Activated CD4-positive, alpha-beta memory T cell treated with anti-CD3 and anti-CD28 coated beads for 36 hours (primary cell): Measurements from ENCODE around the gene MAN2B2. TPM values are rescaled to one million over a fixed set of nuclear protein-coding genes. Genes with fewer than 3 reads are reported as not detected.
"Not testable (repeated sequence)": the region's sequence is repeated elsewhere in the genome, so short reads cannot be mapped to it uniquely, and the experiment has no call there.

Source experiments
- CTCF ChIA-PET: fragments of 350-600 bp; sonication (Branson Sonifier 250); formaldehyde crosslinking; loops from one replicate; lab custom pipeline; 2021; ENCODE audit warnings: antibody characterized with exemption, inconsistent platforms; lab: Charles Lee
- POLR2A ChIA-PET: fragments of 350-600 bp; sonication (Branson Sonifier 250); formaldehyde crosslinking; loops from one replicate; lab custom pipeline; 2021; ENCODE audit warnings: antibody characterized with exemption; lab: Charles Lee
- DNase-seq: peaks from one replicate; pipeline ENCODE4 v3.0.0-alpha.2; 2020
- H3K27ac Mint-ChIP-seq: one replicate; pipeline ENCODE4 v1.8.0; 2021; ENCODE audit warnings: mixed read lengths
- H3K27me3 Mint-ChIP-seq: one replicate; pipeline ENCODE4 v1.8.0; 2021; ENCODE audit warnings: mixed read lengths
- H3K36me3 Mint-ChIP-seq: one replicate; pipeline ENCODE4 v1.8.0; 2021; ENCODE audit warnings: mixed read lengths
- H3K4me1 Mint-ChIP-seq: one replicate; pipeline ENCODE4 v1.8.0; 2021; ENCODE audit warnings: low read depth, mixed read lengths
- H3K4me3 Mint-ChIP-seq: one replicate; pipeline ENCODE4 v1.8.0; 2021; ENCODE audit warnings: mild to moderate bottlenecking, mixed read lengths
- H3K9me3 Mint-ChIP-seq: one replicate; pipeline ENCODE4 v1.8.0; 2021; ENCODE audit warnings: mixed read lengths
- intact Hi-C: fragments of 100-400 bp; cut with micrococcal nuclease; formaldehyde crosslinking; loops from one replicate; pipeline ENCODE4 v1.15.1; 2023
- total RNA-seq, 2 experiments: library from RNA; stranded (reverse); gene quantifications; one replicate each; pipeline ENCODE4 v1.2.3, GENCODE V29; 2021

MAN2B2 gene
- total RNA-seq, 2 experiments from 2014 or later, result 16.5 to 18.0 TPM

DNA sequence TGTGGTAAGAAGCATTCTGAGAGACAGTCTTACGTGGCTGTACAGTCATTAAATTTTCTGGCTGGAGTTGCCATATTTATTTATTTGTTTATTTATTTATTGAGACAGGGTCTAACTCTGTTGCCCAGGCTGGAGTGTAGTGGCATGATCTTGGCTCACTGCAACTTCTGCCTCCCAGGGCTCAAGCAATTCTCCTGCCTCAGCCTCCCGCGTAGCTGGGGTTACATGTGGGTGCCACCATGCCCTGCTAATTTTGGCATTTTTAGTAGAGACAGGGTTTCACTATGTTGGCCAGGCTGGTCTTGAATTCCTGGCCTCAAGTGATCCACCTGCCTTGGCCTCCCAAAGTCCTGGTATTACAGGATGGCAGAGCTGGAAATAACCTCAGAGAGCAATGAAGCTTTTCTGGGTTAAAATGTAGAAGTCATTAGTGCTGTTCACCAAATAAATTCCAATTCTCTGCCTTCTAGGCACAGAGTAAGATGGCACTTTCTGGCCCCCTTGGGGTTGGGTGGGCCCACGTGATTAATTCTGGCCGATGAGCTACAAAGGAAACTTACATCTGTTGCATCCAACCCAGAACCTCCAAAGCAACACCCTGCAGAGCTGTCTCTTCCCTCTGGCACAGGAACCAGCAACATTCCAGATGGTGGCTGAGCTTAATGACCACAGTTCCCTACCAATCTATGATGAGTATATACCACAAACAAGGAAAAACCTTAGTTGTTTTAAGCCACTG, 70.0 kb downstream of the MAN2B2 start:
- no peaks in the 10 kb centered on the region for H3K9me3 Mint-ChIP-seq
- H3K4me1 Mint-ChIP-seq, result peaks cover 31% of the 10 kb centered on the region
- DNase-seq, result no peak
- intact Hi-C loops, result no loop called here
- ChIA-PET CTCF (interaction anchor here (1.3 to 1.6 kb wide), 2 partner anchors 20 to 97 kb away, joined by 3 to 9 read pairs; no protein-coding TSS in a partner anchor), POLR2A (interaction anchor here (1.2 kb wide), 1 partner anchor 29 kb away, joined by 5 read pairs; a partner anchor contains a TSS)
- H3K4me3 Mint-ChIP-seq, result no peak overlapping the region
- H3K27me3 Mint-ChIP-seq, result no peaks in the 10 kb centered on the region
- H3K27ac Mint-ChIP-seq, result peak overlapping the region; percentile 2
- H3K36me3 Mint-ChIP-seq, result peaks cover 33% of the 10 kb centered on the region

DNA sequence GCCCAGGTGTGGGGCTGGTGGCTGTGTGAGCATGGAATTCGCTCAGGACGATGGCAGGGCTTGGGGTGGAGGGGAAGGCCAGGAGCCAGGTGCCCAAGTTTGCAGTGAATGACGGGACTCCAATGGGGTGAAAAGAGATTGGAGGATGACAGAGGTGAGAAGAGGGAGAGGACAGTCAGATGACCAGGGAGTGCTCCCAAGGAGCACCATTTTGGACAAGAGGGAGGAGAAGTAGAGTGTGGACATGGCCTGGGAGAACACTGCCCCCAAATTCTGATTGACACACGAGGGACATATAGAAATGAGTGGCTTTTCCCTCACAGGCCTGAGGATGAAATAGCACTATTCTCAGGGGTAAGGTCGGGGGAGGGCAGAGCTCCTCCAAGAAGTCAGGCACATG, 72.2 kb downstream of the MAN2B2 start:
- H3K9me3 Mint-ChIP-seq, result no peaks in the 10 kb centered on the region
- H3K36me3 Mint-ChIP-seq, result peaks cover 12% of the 10 kb centered on the region
- no peaks in the 10 kb centered on the region for H3K27me3 Mint-ChIP-seq
- no peak overlapping the region for H3K4me3 Mint-ChIP-seq
- no peak overlapping the region for H3K27ac Mint-ChIP-seq
- DNase-seq, result no peak
- intact Hi-C loops, result no loop called here
- ChIA-PET POLR2A (no interaction called here), CTCF (interaction anchor here (1.1 kb wide), 1 partner anchor 11 kb away, joined by 3 read pairs; no protein-coding TSS in a partner anchor)
- H3K4me1 Mint-ChIP-seq, result peaks cover 21% of the 10 kb centered on the region

DNA sequence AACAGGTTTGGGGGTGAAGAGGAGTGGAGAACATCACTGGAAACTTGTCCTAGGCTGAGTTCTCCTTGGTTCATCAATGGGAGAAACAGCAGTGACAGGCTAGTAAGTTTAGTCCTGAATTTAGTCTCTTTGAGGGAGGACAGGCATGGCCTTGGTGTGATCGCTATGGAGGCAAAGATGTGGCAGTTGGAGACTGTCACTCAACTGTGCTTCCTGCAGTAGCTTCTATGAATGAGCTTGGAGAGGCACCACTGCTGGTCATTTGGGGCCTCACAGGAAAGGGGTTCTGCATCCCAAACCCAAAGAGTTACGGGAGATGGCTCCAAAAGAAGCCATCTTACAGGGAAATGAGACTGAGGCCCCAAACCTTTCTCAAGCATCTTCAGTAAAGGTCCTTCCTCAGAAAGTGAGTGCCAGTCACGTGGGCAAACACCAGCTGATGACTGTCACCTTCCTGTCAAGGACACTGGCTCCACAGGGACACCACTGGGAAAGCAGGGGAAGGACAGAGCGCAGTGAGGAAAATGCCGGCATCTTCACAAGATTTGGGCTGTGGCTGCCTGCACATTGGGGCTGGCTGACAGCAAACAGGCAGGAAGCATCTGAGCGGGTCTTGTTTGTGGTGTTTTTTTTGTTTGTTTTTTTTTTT, 72.7 kb downstream of the MAN2B2 start:
- Mint-ChIP-seq H3K36me3 (peaks cover 6% of the 10 kb centered on the region), H3K9me3 (no peaks in the 10 kb centered on the region), H3K27ac (no peak overlapping the region), H3K27me3 (no peaks in the 10 kb centered on the region), H3K4me1 (peaks cover 17% of the 10 kb centered on the region), H3K4me3 (no peak overlapping the region)
- intact Hi-C loops, result no loop called here
- DNase-seq, result no peak
- ChIA-PET POLR2A (no interaction called here), CTCF (interaction anchor here (1.1 kb wide), 1 partner anchor 11 kb away, joined by 3 read pairs; no protein-coding TSS in a partner anchor)

DNA sequence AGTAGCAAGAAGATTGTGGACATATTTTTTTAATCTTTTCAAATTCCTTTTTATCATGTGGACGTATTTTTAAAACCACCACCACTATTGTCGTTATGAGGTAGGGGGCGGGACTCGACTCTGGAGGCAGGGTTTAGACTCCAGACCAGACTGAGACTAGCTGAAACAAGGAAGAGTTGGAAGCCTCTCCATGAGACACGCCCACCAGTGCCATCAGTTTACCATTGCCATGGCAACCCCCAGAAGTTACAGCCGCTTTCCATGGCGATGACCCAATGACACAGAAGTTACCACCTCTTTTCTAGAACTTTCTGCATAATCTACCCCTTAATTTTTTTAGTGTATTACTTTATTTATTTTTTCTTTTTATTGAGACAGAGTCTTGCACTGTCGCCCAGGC, 74.2 kb downstream of the MAN2B2 start:
- Mint-ChIP-seq H3K27ac (no peak overlapping the region), H3K9me3 (peaks cover 2% of the 10 kb centered on the region), H3K36me3 (no peaks in the 10 kb centered on the region), H3K4me3 (no peak overlapping the region), H3K27me3 (no peaks in the 10 kb centered on the region), H3K4me1 (peaks cover 5% of the 10 kb centered on the region)
- intact Hi-C loops, result no loop called here
- ChIA-PET CTCF (no interaction called here), POLR2A (no interaction called here)
- no peak for DNase-seq

DNA sequence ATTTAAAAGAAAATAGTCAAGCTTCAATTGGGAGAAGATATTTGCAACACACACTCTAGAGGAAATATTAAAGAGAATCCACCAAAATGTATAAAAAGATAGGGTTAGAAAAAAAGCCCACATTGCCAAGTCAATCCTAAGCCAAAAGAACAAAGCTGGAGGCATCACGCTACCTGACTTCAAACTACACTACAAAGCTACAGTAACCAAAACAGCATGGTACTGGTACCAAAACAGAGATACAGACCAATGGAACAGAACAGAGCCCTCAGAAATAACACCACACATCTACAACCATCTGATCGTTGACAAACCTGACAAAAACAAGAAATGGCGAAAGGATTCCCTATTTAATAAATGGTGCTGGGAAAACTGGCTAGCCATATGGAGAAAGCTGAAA, 79.2 kb downstream of the MAN2B2 start:
- H3K27ac Mint-ChIP-seq, H3K4me1 Mint-ChIP-seq, H3K36me3 Mint-ChIP-seq, DNase-seq, intact Hi-C loops, H3K9me3 Mint-ChIP-seq, H3K4me3 Mint-ChIP-seq, H3K27me3 Mint-ChIP-seq: not testable (repeated sequence)
- ChIA-PET CTCF (interaction anchor here (1.3 kb wide), 1 partner anchor 13 kb away, joined by 3 read pairs; no protein-coding TSS in a partner anchor), POLR2A (interaction anchor here (1.0 kb wide), 1 partner anchor 13 kb away, joined by 5 read pairs; the partner anchor contains the start of gene MRFAP1)

DNA sequence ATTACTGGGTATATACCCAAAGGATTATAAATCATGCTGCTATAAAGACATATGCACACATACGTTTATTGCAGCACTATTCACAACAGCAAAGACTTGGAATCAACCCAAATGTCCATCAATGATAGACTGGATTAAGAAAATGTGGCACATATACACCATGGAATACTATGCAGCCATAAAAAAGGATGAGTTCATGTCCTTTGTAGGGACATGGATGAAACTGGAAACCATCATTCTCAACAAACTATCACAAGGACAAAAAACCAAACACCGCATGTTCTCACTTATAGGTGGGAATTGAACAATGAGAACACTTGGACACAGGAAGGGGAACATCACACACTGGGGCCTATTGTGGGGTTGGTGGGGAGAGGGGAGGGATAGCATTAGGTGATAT, 80.3 kb downstream of the MAN2B2 start:
- H3K36me3 Mint-ChIP-seq, H3K27ac Mint-ChIP-seq, H3K27me3 Mint-ChIP-seq, DNase-seq, H3K4me3 Mint-ChIP-seq, POLR2A ChIA-PET, intact Hi-C loops, H3K9me3 Mint-ChIP-seq: not testable (repeated sequence)
- peaks cover 18% of the 10 kb centered on the region for H3K4me1 Mint-ChIP-seq
- CTCF ChIA-PET, result interaction anchor here (0.9 to 1.3 kb wide), 2 partner anchors 9 to 18 kb away, joined by 3 read pairs; a partner anchor contains a TSS

DNA sequence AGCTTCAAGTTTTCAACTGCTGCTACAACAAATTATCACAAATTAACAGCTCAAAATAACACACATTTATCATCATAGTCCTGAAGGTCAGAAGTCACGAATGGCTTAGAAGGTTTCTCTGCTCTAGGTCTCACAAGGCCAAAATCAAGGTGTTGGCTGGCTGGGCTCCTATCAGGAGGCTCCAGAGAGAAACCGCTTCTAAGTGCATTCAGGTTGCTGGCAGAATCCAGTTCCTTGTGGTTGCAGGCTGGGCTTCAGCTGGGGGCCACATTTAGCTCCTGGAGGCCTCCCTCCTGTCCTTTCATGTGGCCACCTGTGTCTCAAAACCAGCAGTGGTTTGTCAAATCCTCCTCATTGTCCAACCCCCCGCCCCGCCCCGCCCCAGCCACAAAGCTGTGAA, 80.9 kb downstream of the MAN2B2 start:
- DNase-seq, result no peak
- no peak overlapping the region for H3K27ac Mint-ChIP-seq
- CTCF ChIA-PET, result interaction anchor here (0.9 to 1.3 kb wide), 2 partner anchors 9 to 18 kb away, joined by 3 read pairs; a partner anchor contains a TSS
- H3K9me3 Mint-ChIP-seq, result peaks cover 5% of the 10 kb centered on the region
- intact Hi-C loops, result no loop called here
- peaks cover 18% of the 10 kb centered on the region for H3K4me1 Mint-ChIP-seq
- POLR2A ChIA-PET, result interaction anchor here (0.6 to 0.7 kb wide), 2 partner anchors 214 to 234 kb away, joined by 3 read pairs; no protein-coding TSS in a partner anchor
- H3K4me3 Mint-ChIP-seq, result no peak overlapping the region
- no peaks in the 10 kb centered on the region for H3K27me3 Mint-ChIP-seq
- H3K36me3 Mint-ChIP-seq, result no peaks in the 10 kb centered on the region

DNA sequence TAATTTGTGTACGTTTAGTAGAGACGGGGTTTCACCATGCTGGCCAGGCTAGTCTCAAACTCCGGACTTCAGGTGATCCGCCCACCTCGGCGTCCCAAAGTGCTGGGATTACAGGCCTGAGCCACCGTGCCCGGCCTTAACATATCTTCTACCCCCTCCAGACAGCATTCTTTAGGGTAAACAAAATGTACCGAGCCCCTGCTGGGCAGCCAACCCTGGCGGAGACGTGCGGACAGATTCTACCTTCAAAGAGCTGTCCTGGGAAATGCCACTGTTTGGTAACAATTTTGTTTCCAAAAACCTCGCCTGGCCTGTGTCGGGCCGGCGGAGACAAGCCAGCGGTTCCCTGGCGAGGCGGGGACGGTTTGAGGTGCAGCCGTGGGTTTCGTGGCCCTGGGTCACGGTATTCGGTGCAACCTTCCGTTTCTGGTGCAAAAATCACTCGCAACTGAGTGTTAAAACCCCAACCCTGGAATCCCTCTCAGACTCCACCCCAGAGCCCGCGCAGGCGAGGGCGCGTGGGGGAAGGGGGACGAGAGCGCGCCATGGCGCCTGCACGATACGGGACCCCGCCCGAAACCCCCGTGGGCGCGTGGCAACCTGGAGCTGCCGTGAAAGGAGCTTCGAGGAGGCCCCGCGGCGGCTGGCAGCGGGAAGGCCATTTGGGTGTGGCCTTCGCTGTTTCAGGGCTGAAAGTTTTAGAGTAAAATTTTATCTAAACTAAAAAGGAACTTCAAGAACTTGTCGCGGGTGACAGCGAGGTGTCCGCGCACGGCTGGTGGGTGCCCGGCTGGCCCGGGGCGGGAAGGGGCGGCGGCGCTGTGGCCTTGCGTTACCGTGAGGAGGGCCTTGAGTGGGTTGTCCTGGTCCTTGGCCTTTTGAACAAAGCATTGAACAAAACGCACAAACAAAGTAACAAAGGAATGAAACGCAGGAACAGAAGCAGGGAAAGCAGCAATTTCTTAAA, 82.5 kb downstream of the MAN2B2 start:
- CTCF ChIA-PET, result interaction anchor here (1.4 kb wide), 1 partner anchor 10 kb away, joined by 3 read pairs; no protein-coding TSS in a partner anchor
- DNase-seq, result no peak
- Mint-ChIP-seq H3K27ac (no peak overlapping the region), H3K4me1 (peaks cover 18% of the 10 kb centered on the region), H3K36me3 (no peaks in the 10 kb centered on the region), H3K9me3 (peaks cover 5% of the 10 kb centered on the region), H3K27me3 (no peaks in the 10 kb centered on the region), H3K4me3 (no peak overlapping the region)
- intact Hi-C loops, result loop anchor here (2.0 kb wide), 1 partner anchor 17 kb away; the partner anchor contains the start of gene MRFAP1
- POLR2A ChIA-PET, result interaction anchor here (1.2 kb wide), 1 partner anchor 16 kb away, joined by 8 read pairs; a partner anchor contains a TSS

DNA sequence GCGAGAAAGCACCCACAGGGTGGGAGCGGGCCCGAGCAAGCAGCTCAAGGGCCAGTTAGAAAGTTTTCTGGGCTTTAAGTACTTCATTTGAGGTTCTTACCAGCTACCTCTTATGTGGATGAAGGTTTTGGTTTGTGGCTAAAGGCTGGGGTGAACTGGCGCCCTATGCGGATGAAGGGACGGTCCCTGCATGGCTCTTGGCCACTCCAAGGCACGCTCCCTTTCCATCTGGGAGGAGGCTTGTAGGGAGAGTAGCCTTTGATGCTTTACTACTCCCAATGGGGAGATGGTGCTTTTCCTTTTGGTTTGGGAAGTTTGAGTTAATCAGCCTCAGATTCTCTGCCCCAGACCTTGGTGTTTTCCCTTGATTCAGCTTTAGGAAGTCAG, 83.2 kb downstream of the MAN2B2 start:
- intact Hi-C loops, result loop anchor here (2.0 kb wide), 1 partner anchor 17 kb away; the partner anchor contains the start of gene MRFAP1
- Mint-ChIP-seq H3K9me3 (peaks cover 5% of the 10 kb centered on the region), H3K36me3 (no peaks in the 10 kb centered on the region), H3K4me3 (peak overlapping the region; percentile 54), H3K27ac (no peak overlapping the region), H3K4me1 (peaks cover 18% of the 10 kb centered on the region), H3K27me3 (no peaks in the 10 kb centered on the region)
- DNase-seq, result no peak
- POLR2A ChIA-PET, result interaction anchor here (1.2 kb wide), 1 partner anchor 16 kb away, joined by 8 read pairs; a partner anchor contains a TSS
- CTCF ChIA-PET, result interaction anchor here (1.4 to 5.5 kb wide), 2 partner anchors 11 to 15 kb away, joined by 3 to 34 read pairs; a partner anchor contains a TSS

DNA sequence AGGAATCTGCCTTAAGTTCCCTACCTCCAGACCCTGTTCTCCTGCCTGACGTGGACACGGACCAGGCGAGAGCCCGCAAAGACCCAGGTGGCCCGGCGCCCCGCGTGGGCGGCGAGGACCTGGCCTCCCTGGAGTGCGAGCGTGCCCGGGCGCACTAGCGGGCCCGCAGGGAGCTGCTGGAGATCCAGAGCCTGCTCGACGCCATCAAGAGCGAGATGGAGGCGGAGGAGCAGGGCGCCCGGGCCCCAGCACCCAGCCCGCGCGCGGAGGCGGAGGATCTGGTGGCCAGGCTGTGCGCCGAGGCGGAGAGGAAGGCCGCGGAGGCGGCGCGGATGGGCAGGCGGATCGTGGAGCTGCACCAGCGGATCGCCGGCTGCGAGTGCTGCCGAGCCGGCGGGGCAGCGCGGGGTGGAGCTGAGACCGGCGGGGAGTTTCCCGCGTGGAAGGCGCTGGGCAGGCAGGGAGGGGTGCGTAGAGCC, 83.6 kb downstream of the MAN2B2 start:
- intact Hi-C loops, result loop anchor here (2.0 kb wide), 1 partner anchor 18 kb away; the partner anchor contains the start of gene MRFAP1

More for the DNA sequence above, 83.6 kb downstream of the MAN2B2 start:
- Mint-ChIP-seq H3K9me3 (peaks cover 5% of the 10 kb centered on the region), H3K4me3 (peak overlapping the region; percentile 54), H3K27me3 (no peaks in the 10 kb centered on the region), H3K27ac (no peak overlapping the region), H3K36me3 (no peaks in the 10 kb centered on the region), H3K4me1 (peaks cover 18% of the 10 kb centered on the region)
- CTCF ChIA-PET, result interaction anchor here (1.4 to 5.5 kb wide), 2 partner anchors 11 to 15 kb away, joined by 3 to 34 read pairs; a partner anchor contains a TSS
- POLR2A ChIA-PET, result interaction anchor here (0.7 to 1.6 kb wide), 4 partner anchors 15 to 409 kb away, joined by 3 to 8 read pairs (median 4); partner anchors contain the start of gene GRPEL1
- DNase-seq, result peak; percentile 63
